HG03095 (cell line): ENCODE data around the gene UPF3A.

ENCODE experiments used
- ATAC-seq: cut with Tn5 transposase; IDR thresholded peaks from one replicate; pipeline ENCODE4 v1.9.1; 2021; ENCODE audit warnings: moderate library complexity; ENCODE audit not compliant: unreplicated experiment

UPF3A gene

DNA sequence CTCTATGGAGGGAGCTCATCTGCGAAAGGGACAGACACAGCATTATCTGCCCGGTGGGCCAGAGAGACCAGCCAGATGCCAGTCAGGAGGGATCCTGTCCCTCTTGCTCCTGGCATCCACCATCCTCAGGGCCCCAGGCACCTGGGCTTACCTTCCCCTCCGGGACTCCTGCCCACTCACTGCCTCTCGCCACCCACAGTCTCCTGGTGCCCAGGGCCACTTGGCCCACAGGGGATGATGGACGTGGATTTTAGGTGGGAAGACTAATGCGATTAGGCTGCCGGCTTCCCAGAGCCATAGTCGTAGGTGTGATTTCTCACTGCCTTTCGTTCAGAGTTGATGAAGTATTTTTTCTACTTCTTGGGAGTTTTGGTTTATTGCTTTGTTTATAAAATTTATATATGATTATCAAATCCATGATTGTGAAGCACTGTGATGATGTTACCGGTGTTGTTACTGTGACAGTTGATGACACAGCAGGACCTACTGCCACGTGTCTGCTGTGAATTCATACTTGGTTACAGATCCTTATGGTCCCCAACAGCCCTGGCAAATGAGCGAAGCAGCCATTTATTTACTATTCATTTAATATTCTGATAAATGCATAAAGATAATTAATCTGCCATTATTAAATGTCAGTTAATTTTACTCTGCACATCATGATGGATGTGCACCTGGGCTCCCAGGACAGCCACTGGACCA is 18.4 kb downstream of the UPF3A start:
- no peak for ATAC-seq

DNA sequence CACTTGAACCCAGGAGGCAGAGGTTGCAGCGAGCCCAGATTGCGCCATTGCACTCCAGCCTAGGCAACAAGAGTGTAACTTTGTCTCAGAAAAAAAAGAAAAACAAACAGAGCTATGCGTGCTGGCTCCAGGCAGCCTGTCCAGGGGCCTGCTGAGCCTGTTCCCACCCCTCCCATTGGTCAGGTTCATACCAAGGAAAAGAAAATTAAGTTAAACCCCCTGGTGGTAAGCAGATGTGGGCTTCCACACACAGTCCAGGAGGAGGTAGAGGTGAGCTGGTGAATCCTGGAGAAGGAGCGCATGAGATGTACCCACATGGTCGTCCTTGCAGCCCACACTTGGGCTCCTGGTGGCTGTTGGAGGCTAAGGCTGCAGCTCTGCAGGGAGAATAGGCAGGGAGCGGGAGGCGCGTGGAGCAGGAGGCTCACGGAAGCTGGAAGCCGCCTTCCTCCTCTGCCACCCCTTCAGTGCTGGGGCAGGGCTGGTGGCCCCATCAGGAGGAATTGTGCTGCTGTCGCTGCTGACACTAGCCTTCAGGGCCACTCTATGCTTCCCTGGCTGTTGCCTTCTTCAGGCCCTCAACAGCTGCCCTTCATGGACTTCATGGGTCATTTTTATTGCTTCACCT is 22.4 kb downstream of the UPF3A start:
- ATAC-seq: no peak

DNA sequence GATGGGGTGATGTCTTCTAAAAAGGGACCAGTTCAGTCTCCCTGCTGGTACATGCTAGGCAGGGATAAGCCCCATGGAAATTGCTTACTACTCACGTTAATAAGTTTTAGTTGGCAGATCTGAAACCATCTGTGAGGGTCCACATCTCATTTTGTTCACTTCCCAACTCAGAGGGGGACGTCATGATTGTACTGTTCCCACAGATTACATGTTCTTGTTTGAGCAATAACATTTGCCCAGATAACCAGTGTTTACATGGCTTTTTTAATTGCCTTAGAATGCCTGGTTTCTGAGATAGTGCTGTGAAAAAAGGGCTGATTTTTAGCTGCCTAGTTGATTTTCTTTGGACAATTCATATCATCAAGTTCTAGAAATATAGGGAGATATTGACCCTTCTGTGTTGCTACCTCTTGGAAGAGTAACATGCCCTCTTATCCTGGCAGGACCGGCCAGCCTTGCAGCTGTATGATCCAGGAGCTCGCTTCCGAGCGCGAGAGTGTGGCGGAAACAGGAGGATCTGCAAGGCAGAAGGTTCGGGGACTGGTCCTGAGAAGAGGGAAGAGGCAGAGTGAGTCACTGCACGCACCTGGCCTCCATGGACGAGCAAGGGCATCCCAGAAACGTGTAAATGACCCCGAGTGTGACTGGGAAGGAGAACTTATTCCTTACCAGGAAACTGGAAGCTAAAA is 23.1 kb downstream of the UPF3A start:
- no peak for ATAC-seq

DNA sequence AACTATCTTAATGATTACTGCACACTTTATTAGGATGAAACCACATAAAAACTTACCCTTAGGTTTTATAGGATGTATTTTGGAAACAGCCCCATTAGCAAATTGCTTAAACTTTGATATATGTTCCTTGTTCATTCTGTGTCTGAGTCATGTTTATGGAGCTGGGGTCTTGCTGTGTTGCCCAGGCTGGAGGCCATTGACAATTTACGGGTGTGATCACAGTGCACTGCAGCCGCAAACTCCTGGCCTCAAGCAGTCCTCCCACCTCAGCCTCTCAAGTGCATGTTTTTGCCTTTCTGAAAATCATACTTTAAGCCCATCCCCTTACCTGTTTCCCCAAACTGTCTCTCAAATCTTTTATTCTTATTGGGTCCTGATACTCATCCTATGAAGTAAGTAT is 27.7 kb downstream of the UPF3A start:
- no peak for ATAC-seq

DNA sequence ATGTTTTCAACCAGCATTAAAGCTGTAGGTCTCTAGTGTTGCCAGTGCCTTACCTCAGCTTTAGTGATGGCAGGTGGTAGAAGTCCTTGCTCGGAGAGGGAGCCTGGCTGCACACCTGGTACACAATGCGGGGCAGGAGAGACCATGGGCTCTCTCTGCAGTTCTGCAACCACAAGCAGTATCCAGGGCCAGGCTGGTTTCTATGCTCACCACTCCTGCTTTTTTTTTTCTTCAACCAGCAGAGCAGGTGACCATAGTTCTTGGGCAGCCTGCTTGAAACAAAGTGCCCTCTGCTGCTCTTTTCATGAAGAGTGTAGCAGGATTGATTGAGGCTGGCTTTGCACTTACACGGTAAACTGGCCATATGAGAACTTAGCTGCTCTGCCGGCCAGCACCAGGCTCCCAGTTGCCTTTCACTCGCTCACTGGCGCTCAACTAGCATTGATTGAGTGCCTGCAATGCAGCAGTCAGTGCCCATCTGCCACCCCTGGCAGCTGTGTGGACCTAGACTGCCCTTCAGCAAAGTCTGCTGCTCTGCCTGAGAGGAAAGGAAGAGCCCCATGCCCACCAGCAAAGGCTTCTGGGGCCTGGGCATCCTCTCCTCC is 28.5 kb downstream of the UPF3A start:
- no peak for ATAC-seq

DNA sequence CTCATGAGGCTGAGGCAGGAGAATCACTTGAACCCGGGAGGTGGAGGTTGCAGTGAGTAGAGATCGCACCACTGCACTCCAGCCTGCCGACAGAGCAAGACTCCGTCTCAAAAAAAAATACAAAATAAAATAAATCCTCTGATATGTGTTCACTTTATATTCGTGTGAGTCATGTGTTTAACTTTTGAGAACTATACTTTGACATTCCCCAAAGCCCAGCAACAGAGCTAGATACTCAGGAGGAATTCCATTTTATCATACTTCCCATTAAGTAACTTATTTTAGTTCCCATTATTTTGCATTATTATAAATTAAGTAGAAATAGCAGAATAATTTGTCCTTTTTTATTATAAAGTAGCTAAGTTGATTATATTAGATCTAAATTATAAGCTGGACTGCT is 29.6 kb downstream of the UPF3A start:
- ATAC-seq: no peak

DNA sequence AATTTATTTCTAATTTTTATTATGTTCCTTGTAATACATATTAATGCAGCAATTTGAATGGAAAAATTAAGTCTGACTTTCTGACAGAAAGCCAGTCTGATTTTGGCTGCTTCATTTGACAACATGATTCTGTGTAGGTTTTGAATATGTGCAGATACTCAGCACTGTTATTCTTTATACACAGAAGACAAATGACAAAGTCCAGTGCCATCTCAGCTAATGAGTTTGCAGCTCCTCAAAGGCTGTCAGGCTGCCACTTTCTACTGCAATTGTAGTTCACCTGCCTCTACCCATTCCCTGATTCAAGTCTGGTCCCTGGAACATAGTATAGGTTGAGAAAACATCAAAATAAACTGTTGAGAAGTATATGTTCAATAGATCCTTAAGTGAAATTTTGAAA is 30.0 kb downstream of the UPF3A start:
- no peak for ATAC-seq

DNA sequence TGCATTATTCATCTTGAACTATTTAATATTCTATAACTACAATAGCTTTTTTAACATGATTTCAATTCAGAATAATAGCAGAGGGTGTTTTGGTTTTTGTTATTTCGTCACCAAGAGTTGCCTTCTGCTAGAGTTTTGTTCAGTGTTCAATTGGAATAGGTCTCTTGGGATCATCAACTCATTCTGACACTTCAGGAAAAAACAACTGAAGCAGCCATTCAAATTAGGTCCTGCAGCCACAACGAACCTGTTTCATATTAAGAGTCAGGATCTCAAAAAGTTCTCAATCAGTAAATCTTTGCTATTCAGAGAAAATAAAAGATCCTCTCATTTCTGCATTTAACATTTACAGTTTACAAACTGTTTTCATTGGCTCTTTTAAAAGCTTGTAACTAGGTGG is 30.5 kb downstream of the UPF3A start:
- ATAC-seq: no peak

DNA sequence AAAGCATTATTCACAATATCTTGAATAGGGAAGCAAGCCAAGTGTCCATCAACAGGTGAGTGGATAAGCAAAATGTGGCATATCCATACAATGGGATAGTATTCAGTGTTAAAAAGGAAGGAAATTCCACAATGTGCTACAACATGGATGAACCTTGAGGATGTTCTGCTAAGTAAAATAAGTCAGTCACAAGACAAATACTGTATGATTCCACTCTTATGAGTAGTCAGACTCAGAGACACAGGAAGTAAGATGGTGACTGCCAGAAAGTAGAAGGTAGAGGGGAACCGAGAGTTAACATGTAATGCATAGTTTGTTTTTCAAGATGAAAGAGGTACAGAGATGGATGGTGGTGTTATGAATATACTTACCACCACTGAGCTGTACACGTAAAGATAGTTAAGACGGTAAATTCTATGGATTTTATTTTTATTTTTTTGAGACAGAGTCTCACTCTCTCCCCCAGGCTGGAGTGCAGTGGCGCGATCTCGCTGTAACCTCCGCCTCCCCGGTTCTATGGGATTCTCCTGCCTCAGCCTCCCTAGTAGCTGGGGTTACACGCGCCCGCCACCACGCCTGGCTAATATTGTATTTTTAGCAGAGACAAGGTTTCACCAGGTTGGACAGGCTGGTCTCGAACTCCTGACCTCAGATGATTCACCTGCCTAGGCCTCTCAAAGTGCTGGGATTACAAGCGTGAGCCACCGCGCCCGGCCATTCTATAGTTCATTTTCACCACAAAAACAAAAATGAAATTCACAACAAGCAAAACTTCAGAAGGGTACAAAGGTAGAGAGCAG is 31.9 kb downstream of the UPF3A start:
- ATAC-seq: peak; percentile 31

DNA sequence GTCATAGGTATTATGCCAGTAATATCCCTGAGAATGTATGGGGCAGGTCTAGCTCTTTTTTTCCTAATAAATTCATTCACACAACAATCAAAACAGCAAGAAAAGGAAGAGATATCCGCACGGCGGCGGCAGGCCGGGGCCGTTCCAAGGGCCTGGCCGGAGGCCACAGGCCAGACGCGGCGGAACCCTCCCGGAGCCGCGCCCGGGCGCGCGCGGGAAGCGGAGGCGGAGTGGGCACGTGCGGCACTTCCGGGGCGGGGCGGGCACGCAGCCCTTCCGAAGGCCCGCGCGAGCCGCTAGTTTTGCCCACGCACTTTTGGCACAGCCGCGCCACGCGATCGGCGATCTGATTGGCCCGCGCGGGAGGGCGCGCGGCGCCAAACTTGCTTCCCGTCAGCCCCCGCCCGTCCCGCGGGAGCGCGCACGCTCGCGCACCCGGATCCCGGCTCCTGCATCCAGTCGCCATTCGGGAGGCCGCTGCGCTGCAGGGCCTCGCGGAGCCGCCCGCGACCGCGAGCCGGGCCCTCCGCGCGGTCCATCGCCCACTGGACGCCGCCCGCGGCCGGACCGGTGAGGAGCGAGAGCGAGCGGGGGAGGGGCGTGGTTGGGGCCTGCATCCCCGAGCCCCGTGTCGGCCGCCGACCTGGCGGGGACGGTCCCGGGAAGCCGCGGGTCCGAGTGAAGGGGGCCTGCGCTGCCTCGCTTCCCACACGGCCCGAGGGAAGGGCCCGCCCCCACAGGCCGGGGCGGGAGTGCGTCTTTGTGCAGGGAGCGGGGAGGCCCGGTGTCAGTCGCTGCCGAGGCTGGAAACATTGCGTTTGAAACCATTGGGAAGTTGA is 32.9 kb downstream of the UPF3A start, which contains the start of gene CHAMP1:
CHAMP1 (plus strand) TSS at position 430 of the 839 bp plus-strand sequence. CDS start 9,340 bp downstream, outside the sequence.
- peak; percentile 72 for ATAC-seq

DNA sequence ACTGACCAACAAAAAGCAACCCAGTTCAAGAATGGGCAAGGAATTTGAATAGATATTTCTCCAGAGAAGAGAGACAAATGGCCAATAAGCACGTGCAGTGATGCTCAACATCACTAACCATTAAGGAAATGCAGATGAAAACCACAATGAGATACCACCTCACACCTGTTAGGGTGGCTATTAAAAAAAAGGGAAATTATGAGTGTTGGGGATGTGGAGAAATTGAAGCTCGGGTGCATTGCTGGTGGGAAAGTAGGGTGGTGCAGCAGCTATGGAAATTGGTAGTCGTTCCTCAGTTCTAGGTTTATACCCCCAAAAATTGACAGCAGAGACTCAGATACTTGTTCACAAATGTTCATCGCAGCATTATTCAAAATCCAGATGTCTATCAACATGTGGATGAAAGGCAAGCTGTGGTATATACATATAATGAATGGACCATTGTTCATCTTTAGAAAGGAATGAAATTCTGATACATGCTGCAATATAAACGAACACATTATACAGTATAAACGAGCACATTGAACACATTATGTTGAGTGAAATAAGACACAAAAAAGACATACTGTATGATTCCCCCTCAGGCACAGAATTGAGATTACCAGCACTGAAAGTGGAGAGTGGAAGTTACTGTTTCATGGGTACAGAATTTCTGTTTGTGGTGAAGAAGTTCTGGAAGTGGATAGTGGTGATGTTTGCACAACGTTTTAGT is 33.8 kb downstream of the UPF3A start:
- no peak for ATAC-seq

DNA sequence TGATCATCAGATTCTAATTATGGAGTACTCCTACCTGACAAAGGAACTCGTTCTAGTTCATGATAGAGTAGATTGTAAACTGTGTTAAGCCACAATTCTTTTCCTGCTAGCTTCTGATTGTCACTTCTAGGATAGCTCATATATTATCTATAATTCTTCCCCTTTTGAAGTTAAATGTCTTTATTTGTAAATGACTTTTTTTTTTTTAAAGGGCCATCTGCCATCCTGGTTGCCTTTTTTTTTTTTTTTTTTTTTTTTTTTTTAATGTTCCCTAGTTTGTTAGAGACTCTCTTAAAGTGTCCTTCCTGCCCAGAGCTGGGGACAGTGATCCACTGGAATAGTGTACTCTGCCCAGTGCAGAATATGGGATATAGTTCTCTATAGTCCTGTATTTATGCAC is 37.2 kb downstream of the UPF3A start:
- no peak for ATAC-seq

DNA sequence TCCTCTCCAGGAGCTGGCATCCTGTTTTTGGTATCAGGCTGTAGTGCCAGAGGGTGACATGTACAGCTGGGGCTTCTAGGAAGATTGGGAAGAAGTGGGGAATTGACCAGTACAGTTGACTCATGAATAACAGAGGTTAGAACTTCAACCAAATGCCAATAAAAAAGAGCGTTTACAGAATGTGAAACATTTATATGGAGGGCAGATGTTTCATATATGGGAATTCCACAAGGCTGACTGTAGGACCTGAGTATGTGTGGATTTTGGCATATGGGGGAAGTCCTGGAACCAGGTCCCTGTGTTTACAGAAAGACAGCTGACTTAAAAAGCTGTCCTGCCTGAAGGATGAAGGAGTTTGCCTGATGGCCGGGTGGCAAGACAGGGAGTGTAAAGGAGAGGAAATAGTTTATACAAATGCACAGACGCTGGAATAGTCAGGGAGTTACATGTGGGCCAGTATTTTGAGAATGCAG is 38.1 kb downstream of the UPF3A start:
- no peak for ATAC-seq

DNA sequence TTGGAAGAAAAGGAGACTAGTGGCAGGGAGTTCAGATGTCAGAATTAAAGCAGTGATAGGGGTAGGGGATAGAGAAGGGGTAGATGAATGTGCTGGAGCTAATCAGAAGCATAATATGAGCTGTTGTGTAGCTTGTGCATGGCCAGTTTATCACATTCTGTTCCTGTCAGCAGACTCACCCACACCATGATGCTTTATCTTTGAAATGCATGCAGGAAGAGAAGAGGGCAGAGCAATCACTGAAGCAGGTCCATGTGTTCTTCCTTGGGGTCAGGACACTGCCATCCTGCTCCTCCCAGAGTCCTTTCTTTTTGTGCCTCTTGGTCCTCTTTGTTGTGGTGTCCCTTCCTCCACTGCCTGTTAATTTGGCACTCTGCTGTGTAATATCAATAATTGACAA is 38.7 kb downstream of the UPF3A start:
- no peak for ATAC-seq

DNA sequence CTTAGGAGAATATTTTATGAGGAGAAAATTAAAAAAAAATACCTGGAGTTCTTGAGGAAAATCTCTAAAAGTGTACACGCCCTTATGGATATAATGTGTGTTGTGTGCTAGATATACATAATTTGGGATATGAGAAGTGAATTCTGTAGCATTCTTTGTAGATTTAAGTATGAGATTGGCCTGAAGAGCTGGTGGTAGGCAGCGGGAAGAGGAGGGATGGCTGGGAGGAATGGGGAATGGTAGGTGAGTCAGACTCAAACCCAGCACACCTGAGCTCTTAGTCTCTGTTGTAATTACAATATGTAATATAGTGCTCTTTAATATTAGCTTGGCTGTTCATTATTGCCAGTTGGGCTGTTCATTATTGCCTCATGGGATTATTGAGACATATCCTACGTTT is 39.9 kb downstream of the UPF3A start:
- no peak for ATAC-seq

DNA sequence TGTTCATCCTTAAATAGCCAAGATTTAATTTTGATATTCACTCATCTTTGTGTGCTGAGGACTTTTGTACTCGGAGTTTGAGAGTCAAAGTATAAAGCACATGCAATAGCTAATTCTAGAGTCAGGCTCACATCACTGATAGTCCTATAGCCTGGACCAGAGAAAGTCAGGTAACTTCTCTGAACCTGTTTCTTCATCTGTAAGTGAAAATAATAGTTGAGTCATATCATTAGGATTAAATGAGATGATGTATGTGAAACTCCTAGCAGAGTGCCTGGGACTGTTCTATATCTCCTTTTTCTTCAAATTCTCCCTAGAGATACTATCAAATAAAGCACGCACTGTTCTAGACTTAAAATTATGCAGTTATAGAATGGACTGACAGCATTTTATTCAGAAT is 41.9 kb downstream of the UPF3A start:
- no peak for ATAC-seq

DNA sequence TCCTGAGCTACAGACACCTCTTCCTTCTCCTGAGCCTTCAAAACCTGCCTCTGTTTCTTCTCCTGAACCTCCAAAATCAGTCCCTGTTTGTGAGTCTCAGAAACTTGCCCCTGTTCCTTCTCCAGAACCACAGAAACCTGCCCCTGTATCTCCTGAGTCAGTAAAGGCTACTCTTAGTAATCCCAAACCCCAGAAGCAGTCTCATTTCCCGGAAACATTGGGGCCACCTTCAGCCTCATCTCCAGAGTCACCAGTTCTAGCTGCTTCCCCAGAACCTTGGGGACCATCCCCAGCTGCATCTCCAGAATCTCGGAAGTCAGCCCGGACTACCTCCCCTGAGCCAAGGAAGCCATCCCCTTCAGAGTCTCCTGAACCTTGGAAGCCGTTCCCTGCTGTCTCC is 42.9 kb downstream of the UPF3A start:
- ATAC-seq: no peak

DNA sequence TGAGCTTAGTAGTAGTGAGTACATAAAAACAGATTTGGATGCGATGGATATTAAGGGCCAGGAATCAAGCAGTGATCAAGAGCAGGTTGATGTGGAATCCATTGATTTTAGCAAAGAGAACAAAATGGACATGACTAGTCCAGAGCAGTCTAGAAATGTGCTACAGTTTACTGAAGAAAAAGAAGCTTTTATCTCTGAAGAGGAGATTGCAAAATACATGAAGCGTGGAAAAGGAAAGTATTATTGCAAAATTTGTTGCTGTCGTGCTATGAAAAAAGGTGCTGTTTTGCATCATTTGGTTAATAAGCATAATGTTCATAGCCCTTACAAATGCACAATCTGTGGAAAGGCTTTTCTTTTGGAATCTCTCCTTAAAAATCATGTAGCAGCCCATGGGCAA is 44.3 kb downstream of the UPF3A start:
- ATAC-seq: no peak

DNA sequence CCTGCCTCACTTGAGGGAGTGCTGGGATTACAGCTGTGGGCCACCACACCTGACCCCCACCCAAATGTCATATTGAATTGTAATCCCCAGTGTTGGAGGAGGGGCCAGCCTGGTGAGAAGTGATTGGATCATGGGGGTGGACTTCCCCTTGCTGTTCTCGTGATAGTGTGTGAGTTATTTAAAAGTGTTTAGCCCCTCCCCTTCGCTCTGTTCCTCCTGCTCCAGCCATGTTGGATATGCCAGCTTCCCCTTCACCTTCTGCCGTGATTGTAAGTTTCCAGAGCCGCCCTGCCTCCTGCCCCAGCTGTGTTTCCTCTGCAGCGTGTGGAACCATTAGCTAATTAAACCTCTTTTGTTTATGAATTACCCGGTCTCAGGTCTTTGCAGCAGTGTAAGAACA is 46.6 kb downstream of the UPF3A start:
- no peak for ATAC-seq
